ENCODE results near the gene FAM171A2.

FAM171A2 gene

GRCh38 chr17:44361292-44362260 lies 2.1 kb downstream of the FAM171A2 start:
- DNase-seq (ENCODE audit: low read depth in 2 of 2) = no peak

- no peak for DNase-seq (ENCODE audit: low read depth in 2 of 2)
Measured at GRCh38 chr17:44360826-44361225, 2.8 kb downstream of the FAM171A2 start.

- no peak for DNase-seq (ENCODE audit: low read depth in 2 of 2)
Measured at GRCh38 chr17:44360144-44360533, 3.5 kb downstream of the FAM171A2 start.

- no peak for DNase-seq (ENCODE audit: low read depth in 2 of 2)
Measured at GRCh38 chr17:44359458-44360143, 4.1 kb downstream of the FAM171A2 start.

GRCh38 chr17:44359006-44359405 lies 4.6 kb downstream of the FAM171A2 start:
- DNase-seq (ENCODE audit: low read depth in 2 of 2) = no peak

GRCh38 chr17:44358066-44358465 lies 5.6 kb downstream of the FAM171A2 start:
- DNase-seq (ENCODE audit: low read depth in 2 of 2) = no peak

- DNase-seq (ENCODE audit: low read depth in 2 of 2) = no peak
Measured at GRCh38 chr17:44356241-44356640, 7.4 kb downstream of the FAM171A2 start.

GRCh38 chr17:44355642-44356099 lies 8.0 kb downstream of the FAM171A2 start:
- DNase-seq (ENCODE audit: low read depth in 2 of 2) = no peak

- DNase-seq (ENCODE audit: low read depth in 2 of 2) = peak; percentile 50 to 67
Measured at GRCh38 chr17:44354582-44355561, 8.8 kb downstream of the FAM171A2 start.

- no peak for DNase-seq (ENCODE audit: low read depth in 2 of 2)
Measured at GRCh38 chr17:44353672-44354331, 9.9 kb downstream of the FAM171A2 start.

- DNase-seq (ENCODE audit: low read depth in 2 of 2) = no peak
Measured at GRCh38 chr17:44352828-44353671, 10.6 kb downstream of the FAM171A2 start.

- DNase-seq (ENCODE audit: low read depth in 2 of 2) = no peak
Measured at GRCh38 chr17:44351961-44352827, 11.5 kb downstream of the FAM171A2 start.

- no peak for DNase-seq (ENCODE audit: low read depth in 2 of 2)
Measured at GRCh38 chr17:44351464-44351863, 12.2 kb downstream of the FAM171A2 start.

- DNase-seq (ENCODE audit: low read depth in 2 of 2) = peak; percentile 71 to 72
Measured at GRCh38 chr17:44350733-44351226, 12.9 kb downstream of the FAM171A2 start.

- no peak for DNase-seq (ENCODE audit: low read depth in 2 of 2)
Measured at GRCh38 chr17:44349553-44350070, 14.0 kb downstream of the FAM171A2 start.

- no peak for DNase-seq (ENCODE audit: low read depth in 2 of 2)
Measured at GRCh38 chr17:44348988-44349364, 14.7 kb downstream of the FAM171A2 start.

GRCh38 chr17:44348234-44348987 lies 15.2 kb downstream of the FAM171A2 start:
- no peak for DNase-seq (ENCODE audit: low read depth in 2 of 2)

All from stimulated activated CD4-positive, alpha-beta T cell treated with anti-CD3 and anti-CD28 coated beads, Interleukin-1b, Interleukin-23, amount 100 ng/mL, for 4 hours (primary cell).